Measurements from ENCODE around the gene GNG8.

The GNG8 gene

GRCh38 chr19:46601318-46602224 is 34.4 kb downstream of the GNG8 start, which contains the start of gene CALM3:
TSS of gene CALM3 (plus strand) at chr19:46601330. CDS start at chr19:46601435, 105 bp downstream.
- DNase-seq = no peak

- peak; percentile 98 for DNase-seq
These were observed 35.4 kb downstream of the GNG8 start for GRCh38 chr19:46600384-46601317.

- DNase-seq = no peak
These were observed 36.2 kb downstream of the GNG8 start for GRCh38 chr19:46599716-46600373.

- no peak for DNase-seq
These were observed 37.6 kb downstream of the GNG8 start for GRCh38 chr19:46598372-46598917.

GRCh38 chr19:46596008-46596407 is 40.0 kb downstream of the GNG8 start:
- no peak for DNase-seq

- no peak for DNase-seq
These were observed 44.1 kb downstream of the GNG8 start for GRCh38 chr19:46591870-46592269.

- DNase-seq = no peak
These were observed 44.7 kb downstream of the GNG8 start for GRCh38 chr19:46591254-46591653.

GRCh38 chr19:46587861-46588260 is 48.1 kb downstream of the GNG8 start:
- no peak for DNase-seq

- no peak for DNase-seq
These were observed 49.7 kb downstream of the GNG8 start for GRCh38 chr19:46586294-46586693.

GRCh38 chr19:46585539-46585938 is 50.5 kb downstream of the GNG8 start:
- DNase-seq = no peak

Measured in CD4-positive, alpha-beta T cell treated with Interleukin-17A for 1 hour (primary cell).